ENCODE results near the gene TAB2.

The TAB2 gene

DNA sequence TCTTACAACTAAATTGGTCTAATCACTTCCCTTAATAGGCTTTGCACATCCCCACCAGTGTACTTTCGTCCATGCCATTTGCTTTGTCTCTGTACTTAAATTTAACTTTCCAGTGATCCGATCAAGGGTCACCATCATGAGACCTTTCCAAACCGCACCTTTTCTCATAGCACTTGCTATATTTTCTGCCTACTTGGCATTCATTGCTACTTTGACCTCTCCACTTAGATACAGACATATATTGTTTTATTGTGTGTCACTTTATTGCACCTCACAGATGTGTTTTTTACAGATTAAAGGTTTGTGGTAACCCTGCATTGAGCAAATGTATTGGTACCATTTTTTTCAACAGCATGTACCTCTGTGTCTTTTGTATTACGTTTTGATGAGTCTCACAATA is 97.3 kb downstream of the TAB2 start:
- DNase-seq (ENCODE audit: low spot score), result no peak

DNA sequence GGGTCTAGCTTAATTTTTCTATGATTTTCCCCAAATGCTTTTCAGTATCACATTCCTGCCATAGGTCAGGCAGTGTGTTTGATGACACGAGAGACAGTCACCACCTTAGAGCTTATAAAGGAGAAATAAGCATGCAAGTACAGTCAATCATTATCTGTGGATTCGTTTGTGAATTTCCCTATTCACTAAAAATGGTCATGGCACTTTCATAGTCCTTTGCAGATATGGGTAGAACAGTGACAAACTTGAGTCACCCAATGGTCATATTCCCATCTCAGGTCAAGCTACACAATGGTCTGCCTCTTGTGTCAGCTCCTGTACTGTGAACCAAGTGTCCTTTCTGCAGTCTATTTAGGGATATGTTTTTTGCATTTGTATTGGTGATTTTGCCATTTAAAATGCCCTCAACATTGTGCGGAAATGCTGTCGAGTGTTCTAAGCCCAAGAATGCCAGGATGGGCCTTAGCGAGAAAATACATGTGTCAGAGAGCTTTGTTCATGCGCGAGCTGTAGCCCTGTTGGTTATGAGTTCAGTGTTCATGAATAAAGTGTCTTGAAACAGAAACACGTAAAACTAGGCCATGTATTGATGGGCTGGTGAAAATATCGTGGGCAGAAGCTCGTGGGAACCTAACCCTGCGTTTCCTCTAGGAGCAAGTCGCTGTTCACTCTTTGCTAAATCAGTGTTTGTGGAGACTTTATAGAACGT is 102.3 kb downstream of the TAB2 start:
- DNase-seq (ENCODE audit: low spot score), result no peak

DNA sequence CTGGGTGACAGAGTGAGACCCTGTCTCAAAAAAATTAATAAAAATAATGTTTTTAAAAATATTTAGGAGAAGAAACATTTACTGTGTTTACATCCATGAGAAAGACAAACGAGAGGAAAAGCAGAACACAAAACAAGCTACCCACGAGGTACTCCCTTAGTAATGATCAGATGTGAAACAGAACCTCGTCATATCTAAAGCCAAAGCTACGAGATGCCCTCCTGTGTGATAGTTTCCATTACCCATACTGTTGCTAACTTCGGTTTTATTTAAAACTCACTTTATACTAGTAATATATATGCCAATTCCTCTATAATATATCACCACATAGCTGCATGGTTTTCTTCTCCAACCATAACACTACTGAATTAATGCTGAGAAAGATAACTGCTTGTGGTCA is 103.6 kb downstream of the TAB2 start:
- no peak for DNase-seq (ENCODE audit: low spot score)

DNA sequence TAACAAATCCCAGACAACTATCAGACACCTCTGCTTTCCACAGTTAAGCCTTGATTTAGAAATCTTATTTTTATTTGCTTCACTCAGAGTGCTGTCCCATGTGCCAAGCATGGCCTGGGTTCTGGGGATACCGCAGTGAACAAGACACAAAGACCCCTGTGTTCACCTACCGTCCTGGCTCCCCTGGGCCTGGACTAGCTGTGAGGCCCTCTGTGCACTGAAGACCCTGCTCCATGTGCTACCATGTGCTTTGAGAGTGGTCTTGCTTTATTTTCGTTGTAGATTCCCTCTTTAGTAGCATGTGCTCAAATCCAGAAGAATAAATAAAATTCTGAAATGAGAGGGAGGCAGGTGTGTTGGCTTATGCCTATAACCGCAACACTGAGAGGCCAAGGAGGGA is 105.1 kb downstream of the TAB2 start:
- DNase-seq (ENCODE audit: low spot score), result no peak

DNA sequence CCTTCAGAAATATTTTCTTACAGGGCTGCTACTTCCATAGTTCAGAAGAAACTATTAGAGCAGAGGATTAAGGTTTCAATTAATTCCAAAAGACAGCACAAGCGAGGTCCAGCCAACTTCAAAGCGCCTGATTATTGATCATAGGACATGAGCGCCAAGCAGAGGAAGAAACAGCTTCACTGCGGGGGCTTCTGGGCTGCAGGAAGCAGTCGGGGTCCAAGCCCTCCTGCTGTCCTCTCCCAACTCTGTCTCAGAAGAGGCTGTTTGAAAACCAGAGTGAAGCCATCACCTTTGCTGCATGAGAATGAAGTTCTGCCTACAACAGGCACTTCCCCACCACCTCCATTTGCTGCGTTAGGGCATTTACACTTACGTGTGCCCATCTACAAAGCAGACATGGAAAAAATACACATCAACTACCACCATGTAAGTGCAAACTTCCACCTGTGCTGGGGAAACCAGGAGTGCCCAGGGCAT is 106.5 kb downstream of the TAB2 start:
- DNase-seq (ENCODE audit: low spot score), result no peak

DNA sequence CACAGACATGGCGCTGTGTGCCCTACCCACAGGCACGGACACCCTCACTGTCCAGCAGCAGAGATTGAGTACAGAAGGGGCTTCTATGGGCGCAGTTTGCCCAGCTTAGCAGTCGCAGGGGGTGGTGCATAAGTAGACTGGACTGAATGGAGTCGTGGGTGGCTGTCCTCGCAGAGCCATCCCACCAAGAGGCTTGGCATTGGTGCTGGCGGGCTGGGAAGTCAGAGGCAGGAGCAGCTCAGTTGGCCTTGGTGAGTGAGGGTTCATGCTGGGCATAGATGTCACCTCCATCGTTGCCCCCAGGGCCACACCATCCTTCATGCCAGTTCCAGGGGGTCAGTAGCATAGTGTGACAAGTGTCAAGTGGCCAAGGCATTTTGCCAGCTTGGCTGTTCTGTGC is 107.7 kb downstream of the TAB2 start:
- DNase-seq (ENCODE audit: low spot score), result no peak

DNA sequence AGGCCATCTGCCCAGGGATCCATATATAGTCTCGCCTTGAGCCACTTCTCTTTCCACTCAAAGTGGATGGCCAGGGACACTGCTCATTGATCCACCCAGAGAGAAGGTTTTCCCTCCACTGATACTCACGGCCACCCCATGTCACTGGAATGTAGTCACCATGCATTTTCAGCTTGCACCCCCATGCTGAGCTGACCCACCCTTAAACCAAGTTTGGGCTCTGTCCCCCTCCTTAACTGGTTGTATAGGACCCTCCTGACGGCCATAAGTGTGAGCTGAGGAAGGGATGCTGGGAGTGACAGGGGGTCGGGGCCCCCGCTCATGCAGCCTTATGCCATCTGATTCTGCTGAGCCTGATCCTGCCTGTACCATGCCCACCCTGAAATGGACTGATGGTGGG is 108.2 kb downstream of the TAB2 start:
- DNase-seq (ENCODE audit: low spot score), result no peak

DNA sequence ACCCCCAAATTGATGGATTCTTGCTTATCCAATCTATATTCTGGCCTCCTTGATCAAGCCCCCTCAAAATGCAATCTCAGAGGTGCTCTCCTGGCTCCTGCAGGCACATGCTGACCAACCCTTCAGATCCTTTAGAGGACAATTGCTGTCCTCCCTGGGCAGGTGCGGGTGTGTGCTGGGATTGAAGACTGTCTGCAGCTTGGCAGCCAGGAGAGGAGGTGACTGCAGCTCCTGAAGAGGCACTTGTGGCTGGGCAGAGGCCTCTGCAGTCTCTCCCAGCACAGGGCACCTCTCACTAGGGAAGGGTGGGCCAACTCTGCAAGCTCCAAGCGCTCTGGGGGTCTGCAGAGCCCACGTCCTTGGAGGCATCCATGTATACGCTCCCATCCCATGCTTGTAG is 111.1 kb downstream of the TAB2 start:
- DNase-seq (ENCODE audit: low spot score), result no peak

DNA sequence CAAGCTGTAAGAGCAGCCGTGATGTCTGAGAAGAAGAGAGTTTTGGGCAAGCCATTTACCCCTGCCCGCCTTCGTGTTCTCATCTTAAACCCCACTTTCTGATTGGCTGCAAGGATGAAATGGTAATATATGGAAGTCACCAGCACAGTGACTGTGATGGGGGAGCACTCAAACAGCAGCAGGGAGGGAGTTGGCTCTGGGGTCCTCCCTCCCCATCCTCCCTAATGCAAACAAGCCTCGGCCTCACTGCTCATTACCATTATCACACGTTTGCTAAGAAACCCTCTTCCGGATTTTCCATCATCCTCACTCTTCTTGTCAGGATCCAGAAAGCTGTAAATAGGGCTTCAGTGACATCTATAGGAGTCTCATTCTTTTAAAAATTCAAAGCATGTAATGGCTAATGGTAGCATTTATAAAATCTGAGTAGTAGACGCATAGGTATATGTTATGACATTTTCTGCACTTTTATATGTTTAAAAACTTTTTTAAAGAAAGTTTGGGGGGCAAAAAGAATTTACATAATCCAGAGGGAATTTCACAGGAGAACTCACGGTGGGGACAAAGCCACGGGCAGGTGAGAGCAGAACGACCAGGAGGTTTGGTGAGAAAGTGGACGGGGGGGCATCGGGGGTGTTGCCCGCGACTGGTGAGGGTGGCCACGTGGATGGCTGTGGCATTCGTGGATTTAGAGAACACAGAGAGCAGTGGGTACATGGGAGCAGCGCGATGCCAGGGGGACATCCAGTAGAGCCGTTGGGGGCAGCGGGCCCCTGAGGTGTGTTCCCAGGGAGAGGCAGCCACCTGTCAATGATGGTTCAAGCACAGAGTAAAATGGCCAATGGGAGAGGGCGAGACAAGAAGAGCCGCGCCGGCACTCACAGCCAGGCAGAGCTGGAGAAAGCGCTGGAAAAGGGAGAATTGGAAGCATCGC is 112.2 kb downstream of the TAB2 start:
- no peak for DNase-seq (ENCODE audit: low spot score)

DNA sequence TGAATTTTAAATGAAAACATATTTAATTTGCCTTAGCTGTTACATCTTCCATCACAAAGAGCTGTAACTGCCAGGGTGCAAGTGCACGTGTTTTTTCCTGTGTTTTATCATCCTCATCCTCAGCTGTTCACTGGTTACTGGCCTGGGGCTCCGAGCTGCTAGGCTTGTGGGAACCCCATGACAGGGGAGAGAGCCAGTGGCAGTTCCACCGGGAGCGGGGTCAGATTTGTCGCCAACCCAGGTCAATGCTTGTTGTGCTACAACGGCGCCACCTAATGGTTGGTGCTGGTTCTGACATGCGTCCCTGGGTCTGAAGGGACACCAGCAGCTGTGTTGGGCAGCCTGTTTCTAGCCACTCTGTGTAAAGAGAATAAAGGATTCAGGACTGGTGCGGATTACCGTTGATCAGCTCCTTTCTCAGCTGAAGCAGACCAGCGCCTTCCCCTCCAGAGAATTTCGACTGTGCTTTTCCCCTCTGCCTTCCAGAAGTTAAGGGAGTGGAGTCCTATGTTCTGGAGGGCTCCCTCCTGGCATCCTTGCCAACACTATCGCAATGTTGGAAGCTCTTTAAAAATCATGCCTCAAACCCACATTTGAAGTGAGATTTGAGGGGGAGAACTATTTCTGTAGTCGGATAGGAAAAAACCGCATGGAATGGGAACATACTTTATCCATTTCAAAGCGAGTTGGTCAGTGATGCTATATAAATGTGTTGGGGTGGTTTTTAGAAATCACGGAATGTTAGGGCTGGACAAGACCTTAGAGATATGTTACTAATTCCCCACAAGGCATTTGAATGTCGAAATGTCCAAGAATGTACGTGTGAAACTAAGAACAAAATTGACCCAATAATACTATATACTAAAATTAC is 114.6 kb downstream of the TAB2 start:
- DNase-seq (ENCODE audit: low spot score), result peak; percentile 65

DNA sequence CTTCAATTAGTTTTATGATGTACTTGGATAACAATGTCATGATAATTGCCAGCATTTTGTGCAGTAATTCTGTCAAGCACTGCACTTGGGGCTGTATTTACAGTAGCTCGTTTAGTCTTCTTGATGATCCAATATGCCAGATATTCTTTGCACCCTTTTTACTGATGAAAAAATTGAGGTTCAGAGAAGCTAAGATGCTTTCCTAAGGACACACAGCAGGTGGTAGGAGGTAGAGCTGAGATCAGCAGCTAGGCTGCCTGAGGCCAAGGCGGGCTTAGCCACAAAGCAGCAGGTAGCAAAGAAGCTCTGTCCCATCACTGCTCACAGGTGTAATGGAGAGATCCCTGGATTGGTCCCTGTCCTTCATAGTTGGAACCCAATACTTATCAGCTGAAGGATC is 115.9 kb downstream of the TAB2 start:
- no peak for DNase-seq (ENCODE audit: low spot score)

DNA sequence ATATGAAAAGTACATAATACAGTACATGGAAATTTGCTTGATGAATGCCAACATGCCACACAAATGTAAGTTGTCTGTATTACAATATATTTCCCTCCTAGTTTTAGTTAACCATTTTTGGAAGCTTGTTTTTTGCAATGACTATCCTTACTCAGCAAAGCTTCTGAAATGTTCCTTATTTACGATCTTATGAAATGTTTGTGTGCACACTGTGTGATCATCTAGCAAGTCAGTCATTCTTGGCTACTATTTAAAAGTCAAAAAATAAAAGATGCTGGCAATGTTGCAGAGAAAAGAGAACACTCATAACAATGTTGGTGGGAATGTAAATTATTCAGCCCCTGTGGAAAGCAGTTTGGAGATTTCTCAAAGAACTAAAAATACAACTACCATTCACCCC is 116.4 kb downstream of the TAB2 start:
- no peak for DNase-seq (ENCODE audit: low spot score)

DNA sequence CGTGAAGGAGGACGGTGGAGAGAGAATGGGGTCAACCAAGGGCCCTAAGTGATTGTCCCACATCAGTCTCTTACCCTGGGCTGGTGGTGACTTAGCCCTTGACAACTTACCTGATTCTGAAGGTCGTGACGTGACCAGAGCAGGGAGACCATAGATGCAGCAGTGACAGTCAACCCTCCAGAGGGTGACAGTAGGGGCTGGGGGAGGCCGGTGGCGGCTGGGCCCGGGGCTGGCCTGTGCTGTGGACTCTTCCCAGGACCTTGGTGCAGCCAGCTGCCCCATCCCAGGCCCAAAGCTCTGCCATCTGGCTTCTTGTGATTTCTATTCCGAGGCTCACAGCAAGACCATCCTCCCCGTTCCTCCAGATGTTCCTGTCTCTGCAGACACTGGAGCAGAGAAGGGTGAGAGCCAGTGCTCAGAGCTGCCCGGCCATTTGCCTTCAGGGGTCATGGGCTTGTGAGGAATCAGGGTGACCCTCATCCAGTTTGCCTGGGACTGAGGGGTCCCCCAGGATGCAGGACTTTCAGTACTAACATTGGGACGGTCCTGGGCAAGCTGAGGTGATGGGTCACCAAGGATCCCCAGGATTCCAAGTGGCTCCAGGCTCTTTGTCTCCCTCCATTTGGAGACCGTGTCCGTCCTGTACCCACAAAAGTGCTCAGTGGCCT is 118.5 kb downstream of the TAB2 start:
- DNase-seq (ENCODE audit: low spot score), result no peak

DNA sequence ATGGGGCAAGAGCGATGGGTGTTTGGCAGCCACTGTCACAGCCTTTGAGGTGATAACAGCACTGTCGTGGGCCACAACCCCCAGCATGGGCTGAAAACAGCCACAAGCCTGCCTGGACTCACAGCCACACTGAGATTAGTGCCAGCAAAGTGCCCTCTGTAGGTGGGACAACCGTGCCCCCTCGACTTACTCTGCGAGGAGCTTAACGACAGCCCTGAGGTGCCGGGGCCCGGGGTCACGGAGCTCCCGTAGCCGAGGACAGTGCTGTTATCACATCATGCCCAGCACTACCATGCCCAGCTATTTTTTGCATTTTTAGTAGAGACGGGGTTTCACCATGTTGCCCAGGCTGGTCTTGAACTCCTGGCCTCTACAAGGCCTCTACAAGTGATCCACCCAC is 119.1 kb downstream of the TAB2 start:
- DNase-seq (ENCODE audit: low spot score), result no peak

DNA sequence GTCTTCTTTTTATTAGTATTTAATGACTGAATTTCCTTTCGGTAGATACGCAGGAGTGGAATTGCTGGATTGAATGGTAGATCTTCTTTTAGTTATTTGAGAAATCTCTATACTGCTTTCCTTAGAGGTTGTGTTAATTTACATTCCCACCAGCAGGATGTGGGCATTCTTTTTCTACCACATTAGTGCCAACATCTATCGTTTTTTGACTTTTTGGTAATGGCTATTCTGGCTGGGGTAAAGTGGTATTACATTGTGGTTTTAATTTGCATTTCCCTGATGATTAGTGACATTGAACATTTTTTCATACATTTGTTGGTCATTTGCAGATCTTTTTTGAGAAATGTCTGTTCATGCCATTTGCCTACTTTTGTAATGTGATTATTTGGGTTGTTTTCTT is 119.7 kb downstream of the TAB2 start:
- DNase-seq (ENCODE audit: low spot score), result no peak

DNA sequence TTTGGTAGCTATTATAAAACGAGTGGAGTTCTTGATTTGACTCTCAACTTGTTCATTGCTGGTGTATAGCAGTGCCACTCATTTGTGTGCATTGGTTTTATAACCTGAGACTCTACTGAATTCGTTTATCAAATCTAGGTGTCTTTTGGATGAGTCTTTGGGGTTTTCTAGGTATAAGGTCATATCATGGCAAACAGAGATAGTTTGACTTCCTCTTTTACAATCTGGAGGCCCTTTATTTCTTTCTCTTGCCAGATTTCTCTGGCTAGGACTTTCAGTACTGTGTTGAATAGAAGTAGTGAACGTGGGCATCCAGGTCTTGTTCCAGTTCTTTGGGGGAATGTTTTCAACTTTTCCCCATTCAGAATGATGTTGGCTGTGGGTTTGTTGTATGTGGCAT is 121.3 kb downstream of the TAB2 start:
- no peak for DNase-seq (ENCODE audit: low spot score)

DNA sequence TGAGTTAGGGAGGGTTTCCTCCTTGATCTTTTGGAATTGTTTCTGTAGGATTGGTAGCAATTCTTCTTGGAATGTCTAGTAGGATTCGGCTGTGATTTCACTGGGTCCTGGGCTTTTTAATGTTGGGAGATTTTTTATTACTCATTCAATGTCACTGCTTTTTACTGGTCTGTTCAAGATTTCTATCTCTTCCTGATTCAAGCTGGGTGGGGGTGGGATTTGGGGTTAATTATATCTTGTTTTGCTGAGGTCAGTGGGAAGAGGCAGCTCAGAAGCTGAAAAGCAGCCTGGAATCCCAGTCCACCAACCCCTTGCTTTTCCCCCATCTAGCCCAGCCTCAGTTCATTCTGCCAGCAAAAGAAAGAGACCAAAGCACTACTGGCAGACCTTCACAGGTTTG is 122.1 kb downstream of the TAB2 start:
- no peak for DNase-seq (ENCODE audit: low spot score)

DNA sequence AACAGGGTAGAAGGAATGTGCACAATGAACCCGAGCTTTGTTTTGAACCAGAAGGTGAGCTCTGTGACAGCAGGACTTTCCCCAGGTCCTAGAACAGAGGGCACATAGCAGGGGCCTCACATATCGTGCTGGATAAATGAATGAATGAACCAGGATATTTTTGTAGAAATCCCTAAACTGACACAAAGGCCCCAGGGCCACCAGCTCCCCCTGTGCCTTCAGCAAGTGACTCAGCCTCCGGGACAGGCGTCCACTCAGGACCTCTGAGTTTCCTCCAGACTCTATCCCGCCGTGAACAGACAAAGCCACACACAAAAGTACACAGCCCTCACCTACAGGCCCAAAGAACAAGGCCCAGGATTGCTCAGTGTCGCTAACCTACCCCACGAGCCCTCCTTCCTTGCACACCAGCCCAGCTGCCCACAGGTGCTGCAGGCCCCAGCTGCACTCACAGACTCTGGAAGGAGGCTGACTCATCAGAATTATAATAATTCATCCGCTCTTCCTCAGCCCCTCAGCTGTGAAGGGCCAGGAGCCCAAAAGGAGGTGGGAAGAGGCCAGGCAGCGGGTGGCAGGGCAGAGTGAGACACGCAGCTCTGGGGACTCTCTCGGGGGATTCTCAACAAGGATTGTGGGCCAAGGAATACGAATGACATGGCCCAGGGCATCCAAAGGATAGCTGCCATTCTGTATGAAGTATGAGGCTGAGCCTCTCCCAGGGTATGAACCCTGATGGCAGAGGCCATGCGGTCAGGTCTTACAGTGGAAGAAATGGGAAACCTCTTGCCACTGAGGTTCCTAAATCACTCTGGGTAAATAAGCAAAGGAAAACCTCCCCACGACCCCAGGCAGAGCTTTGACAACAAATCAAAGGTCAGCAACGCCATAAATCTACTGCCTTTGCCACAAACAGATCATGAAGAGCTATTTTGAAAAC is 123.5 kb downstream of the TAB2 start:
- DNase-seq (ENCODE audit: low spot score), result no peak

DNA sequence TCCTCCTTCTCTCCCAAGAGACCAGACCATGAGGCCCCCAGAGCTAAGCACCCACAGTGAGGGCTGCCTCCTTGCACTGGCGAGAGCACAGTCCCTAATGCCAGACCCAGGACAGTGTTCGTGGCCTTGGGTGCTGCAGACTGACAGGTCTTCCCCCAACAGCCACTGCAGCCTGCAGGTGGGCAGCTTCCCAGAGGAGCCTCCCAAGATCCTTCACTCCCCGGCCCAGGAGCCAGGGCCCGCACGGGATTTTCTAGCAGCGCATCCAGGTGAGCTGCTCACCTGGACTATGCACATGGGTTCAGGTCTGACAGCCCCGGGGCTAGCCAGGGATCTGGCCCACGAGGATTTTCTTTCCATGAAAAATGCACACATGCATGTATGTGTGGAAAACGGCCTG is 124.2 kb downstream of the TAB2 start:
- no peak for DNase-seq (ENCODE audit: low spot score)

DNA sequence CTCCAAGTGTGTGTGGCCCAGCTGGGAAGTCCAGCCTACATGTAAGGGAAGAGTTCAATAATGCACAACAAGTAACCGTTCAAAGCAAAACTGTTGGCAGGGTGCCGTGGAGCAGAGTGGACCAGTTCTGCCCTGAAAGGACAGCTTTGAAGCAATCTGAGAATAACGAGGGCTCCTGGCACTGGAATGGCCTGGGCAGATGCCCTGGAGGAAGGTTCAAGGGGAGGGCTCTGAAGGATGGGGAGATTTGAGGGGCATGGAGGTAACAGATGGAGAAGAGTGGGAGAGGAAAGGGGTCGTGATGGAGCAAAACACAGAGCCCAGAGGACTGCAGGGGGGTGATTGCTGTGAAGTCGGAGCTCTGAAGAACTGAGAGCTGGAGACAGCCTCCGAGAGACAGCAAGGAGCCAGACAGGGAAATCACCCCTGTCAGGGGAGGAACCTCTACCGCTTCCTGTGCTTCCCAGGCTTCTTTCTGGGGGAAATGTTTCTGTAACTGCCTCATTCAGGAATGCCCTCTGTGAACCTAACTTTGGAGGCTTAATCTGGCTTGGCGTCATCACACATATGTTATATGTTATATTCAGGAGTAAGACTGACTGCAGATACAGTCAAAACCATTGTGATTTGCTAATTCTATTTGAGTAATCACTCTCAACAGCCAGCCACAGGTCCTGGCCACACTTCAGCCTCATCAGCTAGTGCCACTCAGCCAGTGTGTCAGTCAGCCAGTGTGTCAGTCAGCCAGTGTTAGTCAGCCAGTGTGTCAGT is 126.1 kb downstream of the TAB2 start:
- DNase-seq (ENCODE audit: low spot score), result no peak

Data from SW480 (cell line).